Gastrocnemius medialis (tissue), 4 donors: ENCODE results near the gene PRRT2. TPM values are rescaled to one million over a fixed set of nuclear protein-coding genes. Genes with fewer than 3 reads are reported as not detected.
"Not testable (repeated sequence)": the region's sequence is repeated elsewhere in the genome, so short reads cannot be mapped to it uniquely, and the experiment has no call there.

ENCODE experiments used
- ATAC-seq, 2 donors: fragments of 150-250 bp; one replicate each; pipeline ENCODE4 v1.9.1; 2016
- DNase-seq, 2 donors: peaks; one replicate each; pipeline ENCODE4 v3.0.0-alpha.2; 2019
- H3K27ac ChIP-seq, 4 donors: fragments of 200-600 bp; sonication (generic); 1 replicate in 1 of 4; 2 replicates in 3 of 4; pipeline ENCODE4 v1.5.1; 2016 to 2018; ENCODE audit warnings: mild to moderate bottlenecking in 2 of 4, moderate library complexity in 1 of 4
- H3K27me3 ChIP-seq, 3 donors: fragments of 200-600 bp; sonication (generic) in 2 of 3; 1 replicate in 1 of 3; 2 replicates in 2 of 3; pipeline versions ENCODE4 v1.5.1 to v1.6.0; 2016 to 2019; ENCODE audit warnings: mild to moderate bottlenecking in 1 of 3, moderate library complexity in 1 of 3
- H3K36me3 ChIP-seq, 2 donors: fragments of 200-600 bp; sonication (generic) in 1 of 2; one replicate each; pipeline ENCODE4 v1.5.1; 2017 to 2018
- H3K4me1 ChIP-seq, 2 donors: fragments of 200-600 bp; sonication (generic) in 1 of 2; one replicate each; pipeline ENCODE4 v1.5.1; 2016 to 2017; ENCODE audit warnings: mild to moderate bottlenecking in 2 of 2
- H3K4me3 ChIP-seq, 4 donors: fragments of 200-600 bp; sonication (generic) in 3 of 4; 1 replicate in 1 of 4; 2 replicates in 3 of 4; pipeline ENCODE4 v1.5.1; 2016 to 2019; ENCODE audit warnings: mild to moderate bottlenecking in 2 of 4
- H3K9me3 ChIP-seq, 3 donors: fragments of 200-600 bp; sonication (generic) in 2 of 3; 1 replicate in 1 of 3; 2 replicates in 2 of 3; pipeline ENCODE4 v1.5.1; 2016 to 2019
- CTCF ChIP-seq, 5 experiments: fragments of 450-650 bp in 3 of 5; fragments of 200-600 bp in 2 of 5; sonication (generic) in 2 of 5; IDR thresholded peaks in 4 of 5; conservative IDR thresholded peaks in 1 of 5; 1 replicate in 4 of 5; 2 replicates in 1 of 5; pipeline ENCODE4 v1.5.1; 2016 to 2019; ENCODE audit warnings: antibody characterized with exemption in 5 of 5, mild to moderate bottlenecking in 3 of 5, moderate library complexity in 3 of 5
- POLR2A ChIP-seq, 2 donors: fragments of 450-650 bp; IDR thresholded peaks; one replicate each; pipeline ENCODE4 v1.6.1; 2017; ENCODE audit warnings: antibody characterized with exemption in 2 of 2, mild to moderate bottlenecking in 2 of 2, moderate library complexity in 2 of 2
- in situ Hi-C, 4 donors: fragments of 200-750 bp; cut with MboI; loops; one replicate each; pipeline versions ENCODE4 v1.15.0 to v1.8.0; 2017; ENCODE audit warnings: low sequenced_read_pairs in 4 of 4
- intact Hi-C: fragments of 100-400 bp; cut with DNase I; formaldehyde crosslinking; loops from one replicate; pipeline ENCODE4 v1.15.1; 2023; ENCODE audit warnings: low total_unique reads
- total RNA-seq, 4 donors: library from RNA; depleted of rRNA; stranded (reverse); fragments of >200 nt; gene quantifications; one replicate each; pipeline versions ENCODE4 v1.1.0 to v1.2.3, GENCODE V29; 2016

Gene PRRT2
- total RNA-seq, 4 donors from 2014 or later: 3.5 TPM; not detected in 3

DNA sequence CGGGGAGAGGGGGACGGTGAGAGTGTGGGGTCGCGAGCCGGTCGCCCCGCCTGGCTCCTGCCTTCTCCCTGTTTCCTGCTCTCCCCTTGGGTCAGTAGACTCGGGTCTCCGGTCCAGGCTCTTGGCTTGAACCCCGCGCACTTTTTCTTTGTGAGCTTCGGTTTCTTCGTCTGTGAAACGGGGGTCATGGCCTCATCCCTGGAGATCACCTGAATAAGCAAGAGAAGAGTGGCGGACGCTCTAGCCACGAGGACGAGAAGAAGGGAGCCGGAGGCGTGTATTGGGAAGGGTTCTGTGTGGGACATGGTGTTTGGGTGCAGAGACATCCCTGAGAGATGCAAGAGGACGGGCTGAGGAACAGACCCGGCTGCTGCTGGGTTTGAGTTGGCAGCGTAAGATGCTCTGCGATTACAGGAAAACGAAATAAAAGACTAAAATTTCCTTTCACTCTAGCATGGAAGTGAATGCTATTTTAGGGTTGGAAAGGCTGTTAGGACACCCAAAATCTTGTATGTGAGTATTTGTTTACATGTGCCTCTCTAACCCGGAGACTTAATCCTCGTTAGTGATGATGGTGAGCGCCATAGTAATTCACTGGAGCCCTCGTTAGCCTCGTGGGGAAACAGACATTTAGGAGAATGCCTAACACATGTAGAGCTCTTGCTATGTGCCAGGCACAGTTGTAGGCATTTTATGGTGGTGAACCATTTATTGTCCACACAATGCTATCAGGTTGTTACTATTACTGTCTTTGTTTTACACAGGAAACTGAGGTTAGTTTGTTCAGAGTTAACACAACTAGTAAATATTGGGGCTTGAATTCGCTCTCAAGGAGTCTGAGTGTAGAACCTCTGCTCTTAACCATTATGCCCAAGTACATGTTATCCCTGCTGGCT is 20.8 kb upstream of the PRRT2 start:
- no peaks in the 10 kb centered on the region for H3K36me3 ChIP-seq
- peaks cover 18 to 23% of the 10 kb centered on the region in 2 donors for H3K4me1 ChIP-seq
- in situ Hi-C loops: no loop called here
- intact Hi-C loops: loop anchor here (1.0 to 10.0 kb wide), 7 partner anchors 14 to 1924 kb away; partner anchors contain the start of genes CDIPT, INO80E, KCTD13 and PAGR1
- ATAC-seq (no peak), DNase-seq (no peak)
- TF ChIP-seq CTCF (IDR thresholded peaks at IDR 0.05 in 4 of 5, conservative IDR thresholded peaks at IDR 0.05 in 1 of 5) (no peak), POLR2A (IDR thresholded peaks at IDR 0.05) (no peak)
- no peaks in the 10 kb centered on the region for H3K9me3 ChIP-seq
- H3K4me3 ChIP-seq: peak overlapping the region; percentile 79 to 95 (median 92)
- no peaks in the 10 kb centered on the region for H3K27me3 ChIP-seq
- peak overlapping the region; percentile 60 to 95 (median 75) for H3K27ac ChIP-seq

- in situ Hi-C loops (no loop called here), intact Hi-C loops (loop anchor here (2.0 to 10.0 kb wide), 3 partner anchors 71 to 1923 kb away; partner anchors contain the start of genes CDIPT and KCTD13)
- no peak for DNase-seq
- TF ChIP-seq POLR2A (IDR thresholded peaks at IDR 0.05) (no peak), CTCF (IDR thresholded peaks at IDR 0.05 in 4 of 5, conservative IDR thresholded peaks at IDR 0.05 in 1 of 5) (no peak)
- H3K36me3 ChIP-seq: peaks cover 0 to 4% of the 10 kb centered on the region in 2 donors
- H3K4me3 ChIP-seq: peak overlapping the region in 1 of 4 donors; percentile 93
- ATAC-seq: no peak
- no peaks in the 10 kb centered on the region for H3K9me3 ChIP-seq
- no peaks in the 10 kb centered on the region for H3K27me3 ChIP-seq
- no peak overlapping the region for H3K27ac ChIP-seq
- H3K4me1 ChIP-seq: peaks cover 18 to 23% of the 10 kb centered on the region in 2 donors
These were observed 19.9 kb upstream of the PRRT2 start for GRCh38 chr16:29791845-29792807.

- H3K27me3 ChIP-seq, H3K27ac ChIP-seq, H3K4me3 ChIP-seq, H3K9me3 ChIP-seq, ATAC-seq, DNase-seq, in situ Hi-C loops: not testable (repeated sequence)
- peaks cover 18 to 23% of the 10 kb centered on the region in 2 donors for H3K4me1 ChIP-seq
- H3K36me3 ChIP-seq: peaks cover 0 to 11% of the 10 kb centered on the region in 2 donors
- intact Hi-C loops: loop anchor here (5.0 to 10.0 kb wide), 2 partner anchors 134 to 1922 kb away; partner anchors contain the start of gene KCTD13
These were observed 18.8 kb upstream of the PRRT2 start for GRCh38 chr16:29793153-29793552.

GRCh38 chr16:29794231-29794710 is 17.7 kb upstream of the PRRT2 start:
- ATAC-seq: no peak
- intact Hi-C loops: loop anchor here (5.0 to 10.0 kb wide), 2 partner anchors 133 to 1921 kb away; partner anchors contain the start of gene KCTD13

More at GRCh38 chr16:29794231-29794710, 17.7 kb upstream of the PRRT2 start:
- TF ChIP-seq CTCF (IDR thresholded peaks at IDR 0.05 in 4 of 5, conservative IDR thresholded peaks at IDR 0.05 in 1 of 5) (no peak), POLR2A (IDR thresholded peaks at IDR 0.05) (no peak)
- no peaks in the 10 kb centered on the region for H3K9me3 ChIP-seq
- H3K27me3 ChIP-seq: no peaks in the 10 kb centered on the region
- H3K4me1 ChIP-seq: peaks cover 18 to 23% of the 10 kb centered on the region in 2 donors
- H3K4me3 ChIP-seq: no peak overlapping the region
- H3K27ac ChIP-seq: no peak overlapping the region
- H3K36me3 ChIP-seq: peaks cover 0 to 22% of the 10 kb centered on the region in 2 donors
- no peak for DNase-seq
- in situ Hi-C loops: no loop called here
